Heart left ventricle (tissue), 16 donors: ENCODE results near the gene ASB13. TPM values are rescaled to one million over a fixed set of nuclear protein-coding genes. Genes with fewer than 3 reads are reported as not detected.
A peak's percentile ranks its signal among the peaks of the same experiment; 100 is the strongest.

Source experiments
- ATAC-seq, 4 donors: fragments of 200-7000 bp; cut with Tn5 transposase; one replicate each; pipeline ENCODE4 v1.9.1; 2020 to 2022; ENCODE audit warnings: moderate library complexity in 4 of 4, mild to moderate bottlenecking in 3 of 4, moderate number of reproducible peaks in 1 of 4
- DNase-seq, 5 donors: peaks; one replicate each; pipeline ENCODE4 v3.0.0-alpha.2; 2020
- H3K27ac ChIP-seq, 12 donors: fragments of 200-600 bp; sonication (generic) in 4 of 12; one replicate each; pipeline versions ENCODE4 v1.5.0 to v1.8.0; 2016 to 2022; ENCODE audit warnings: mild to moderate bottlenecking in 2 of 12
- H3K27me3 ChIP-seq, 9 donors: fragments of 200-600 bp; sonication (generic) in 2 of 9; one replicate each; pipeline versions ENCODE4 v1.5.1 to v1.8.0; 2016 to 2022; ENCODE audit warnings: mild to moderate bottlenecking in 3 of 9
- H3K36me3 ChIP-seq, 9 donors: fragments of 200-600 bp; sonication (generic) in 2 of 9; one replicate each; pipeline versions ENCODE4 v1.5.0 to v1.8.0; 2018 to 2022; ENCODE audit warnings: mild to moderate bottlenecking in 2 of 9
- H3K4me1 ChIP-seq, 12 donors: fragments of 200-600 bp; sonication (generic) in 4 of 12; one replicate each; pipeline versions ENCODE4 v1.5.0 to v1.8.0; 2016 to 2022; ENCODE audit warnings: mild to moderate bottlenecking in 3 of 12
- H3K4me3 ChIP-seq, 12 donors: fragments of 200-600 bp; sonication (generic) in 4 of 12; one replicate each; pipeline versions ENCODE4 v1.5.0 to v1.8.0; 2017 to 2022; ENCODE audit warnings: mild to moderate bottlenecking in 9 of 12, moderate library complexity in 4 of 12
- H3K9me3 ChIP-seq, 12 donors: fragments of 200-600 bp; sonication (generic) in 4 of 12; one replicate each; pipeline versions ENCODE4 v1.5.0 to v1.8.0; 2016 to 2022; ENCODE audit warnings: mild to moderate bottlenecking in 1 of 12
- POLR2A ChIP-seq, 2 donors: fragments of 450-650 bp; IDR thresholded peaks; one replicate each; pipeline ENCODE4 v1.6.1; 2017; ENCODE audit warnings: antibody characterized with exemption in 2 of 2, mild to moderate bottlenecking in 2 of 2, moderate library complexity in 2 of 2
- WGBS, 4 donors: extraction: QIAGEN DNeasy Blood & Tissue Kit in 2 of 4; methylation state at CpG; one replicate each; pipeline versions ENCODE4 v1.1.5 to v1.1.7; 2013 to 2018; 5-methylcytosine and 5-hydroxymethylcytosine counted together
- intact Hi-C, 10 donors: fragments of 100-400 bp; cut with DNase I; formaldehyde crosslinking; loops; one replicate each; pipeline versions ENCODE4 v1.11.1 to v1.14.2; 2022
- polyA plus RNA-seq, 2 donors: library from polyadenylated mRNA; stranded (reverse); fragments of 200-250 nt; gene quantifications; one replicate each; pipeline ENCODE4 v1.2.3, GENCODE V29; 2013
- total RNA-seq, 9 donors: library from RNA; depleted of rRNA in 2 of 9; stranded (reverse); fragments of >200 nt in 2 of 9; fragmentation: NEBNext Ultra II Directional in 3 of 9; extraction: Animal tissue kit (Norgen Biotek cat#: 25700) in 3 of 9; gene quantifications; one replicate each; pipeline versions ENCODE4 v1.1.0 to v1.2.4, GENCODE V29; 2016 to 2023
- TF ChIP-seq, protein P1 (sequence below), 12 donors: fragments of 200-600 bp; sonication (generic) in 4 of 12; IDR thresholded peaks; one replicate each; pipeline versions ENCODE4 v1.5.0 to v1.8.0; 2018 to 2022; ENCODE audit warnings: antibody characterized with exemption in 12 of 12, mild to moderate bottlenecking in 5 of 12
- donor health status: ischemic (EF 13 %, LVEDD 7.1; RV severe dilation, severe dysfunction).
- donor health status: healthy with polysubstance abuse.
- donor health status: DM: no; HTN: yes; CAD: no.
- donor health status: DM: no; HTN: no; CAD: no.
- donor health status: ischemic (EF 25% LVEDD 6.9; RV normal size, moderate dysfunction).
- donor health status: ischemic (EF 25% LVEDD 5.7; RV mildly dilated, moderate dysfunction).
- donor health status: healthy.
- donor health status: DM: yes; HTN: yes; CAD: no.
- donor health status: ischemic (EF 35%, LVEDD 5.7; RV mildly dilated, moderate dysfunction).
- donor health status: nonischemic (EF 11% LVEDD 7.7; RV severe dilation, severe dysfunction).
- donor health status: DM: yes; HTN: yes; CAD: no.
- donor health status: PGD.
- donor health status: ischemic (EF 29% LVEDD 5.4; RV normal size, mild dysfunction).
- donor health status: nonischemic (EF 23%, LVEDD 6.1; RV moderate dilation, normal function).

ASB13 gene
- total and polyA plus RNA-seq, 11 donors: 9.9 to 18.6 (median 13.3) TPM

DNA sequence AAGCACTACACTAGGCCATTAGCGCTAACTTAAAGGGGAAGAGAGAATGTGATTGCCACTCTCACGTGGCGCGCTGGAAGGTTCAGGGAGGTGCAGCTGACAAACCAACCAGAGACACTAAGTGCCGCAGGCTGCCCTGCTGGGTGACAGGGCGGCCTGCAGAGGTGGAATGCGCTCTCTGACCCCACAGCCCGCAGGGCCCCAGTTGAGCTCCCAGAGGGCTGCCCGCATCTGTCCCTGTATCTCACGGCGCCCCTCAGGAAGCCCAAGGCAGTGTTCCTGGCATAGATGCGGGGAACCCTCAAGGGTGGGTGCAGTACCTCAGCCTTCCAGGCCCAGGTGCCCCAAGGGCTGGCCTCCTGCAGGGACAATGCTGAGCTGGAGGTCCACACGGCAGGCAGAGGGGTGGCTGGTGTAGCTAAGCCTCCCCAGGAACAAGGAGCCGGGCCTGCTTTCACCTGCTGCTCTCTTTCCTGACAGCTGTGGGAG, 75.0 kb downstream of the ASB13 start:
- intact Hi-C loops: no loop called here
- H3K36me3 ChIP-seq: no peaks in the 10 kb centered on the region
- H3K4me3 ChIP-seq: no peak overlapping the region
- no peak for DNase-seq
- no peaks in the 10 kb centered on the region for H3K9me3 ChIP-seq
- WGBS, 4 donors: 89 to 96% (median 96%) methylated on average over 12 to 14 of the region's 14 CpGs
- no peak for TF ChIP-seq POLR2A (IDR thresholded peaks at IDR 0.05)
- TF ChIP-seq, protein P1, sequence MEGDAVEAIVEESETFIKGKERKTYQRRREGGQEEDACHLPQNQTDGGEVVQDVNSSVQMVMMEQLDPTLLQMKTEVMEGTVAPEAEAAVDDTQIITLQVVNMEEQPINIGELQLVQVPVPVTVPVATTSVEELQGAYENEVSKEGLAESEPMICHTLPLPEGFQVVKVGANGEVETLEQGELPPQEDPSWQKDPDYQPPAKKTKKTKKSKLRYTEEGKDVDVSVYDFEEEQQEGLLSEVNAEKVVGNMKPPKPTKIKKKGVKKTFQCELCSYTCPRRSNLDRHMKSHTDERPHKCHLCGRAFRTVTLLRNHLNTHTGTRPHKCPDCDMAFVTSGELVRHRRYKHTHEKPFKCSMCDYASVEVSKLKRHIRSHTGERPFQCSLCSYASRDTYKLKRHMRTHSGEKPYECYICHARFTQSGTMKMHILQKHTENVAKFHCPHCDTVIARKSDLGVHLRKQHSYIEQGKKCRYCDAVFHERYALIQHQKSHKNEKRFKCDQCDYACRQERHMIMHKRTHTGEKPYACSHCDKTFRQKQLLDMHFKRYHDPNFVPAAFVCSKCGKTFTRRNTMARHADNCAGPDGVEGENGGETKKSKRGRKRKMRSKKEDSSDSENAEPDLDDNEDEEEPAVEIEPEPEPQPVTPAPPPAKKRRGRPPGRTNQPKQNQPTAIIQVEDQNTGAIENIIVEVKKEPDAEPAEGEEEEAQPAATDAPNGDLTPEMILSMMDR (IDR thresholded peaks at IDR 0.05): no peak
- H3K27me3 ChIP-seq: peaks cover 0 to 5% (median 0%) of the 10 kb centered on the region in 9 donors
- peaks cover 0 to 42% (median 14%) of the 10 kb centered on the region in 12 donors for H3K4me1 ChIP-seq
- ATAC-seq: no peak
- no peak overlapping the region for H3K27ac ChIP-seq

DNA sequence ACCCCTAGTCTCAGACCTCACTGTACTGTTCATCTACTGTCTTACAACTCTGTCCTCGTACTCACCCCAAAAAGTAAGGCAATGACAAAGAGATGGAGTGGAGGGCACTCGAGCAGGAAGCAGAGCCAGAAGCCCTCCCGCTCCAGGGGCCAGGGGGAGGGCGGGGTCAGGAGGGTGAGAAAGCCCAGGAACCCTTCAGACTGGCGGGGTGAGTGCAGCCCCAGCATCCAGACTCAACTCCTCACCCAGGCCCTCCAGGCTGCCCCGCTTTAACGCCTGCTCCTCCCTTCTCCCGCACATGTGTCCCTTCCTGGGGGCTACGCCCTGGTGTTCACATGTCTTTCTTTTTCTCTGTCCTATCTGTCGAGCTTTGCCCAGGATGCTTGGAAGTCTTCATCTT, 75.6 kb downstream of the ASB13 start:
- Histone ChIP-seq H3K36me3 (no peaks in the 10 kb centered on the region), H3K27ac (no peak overlapping the region), H3K27me3 (peaks cover 0 to 5% (median 0%) of the 10 kb centered on the region in 9 donors), H3K4me3 (no peak overlapping the region), H3K4me1 (peaks cover 0 to 42% (median 12%) of the 10 kb centered on the region in 12 donors), H3K9me3 (no peaks in the 10 kb centered on the region)
- intact Hi-C loops: no loop called here
- TF ChIP-seq POLR2A (IDR thresholded peaks at IDR 0.05): no peak
- TF ChIP-seq, protein P1 (IDR thresholded peaks at IDR 0.05): no peak
- no peak for ATAC-seq
- DNase-seq: no peak
- WGBS, 4 donors: 87 to 94% (median 90%) methylated on average over 10 of the region's 10 CpGs

DNA sequence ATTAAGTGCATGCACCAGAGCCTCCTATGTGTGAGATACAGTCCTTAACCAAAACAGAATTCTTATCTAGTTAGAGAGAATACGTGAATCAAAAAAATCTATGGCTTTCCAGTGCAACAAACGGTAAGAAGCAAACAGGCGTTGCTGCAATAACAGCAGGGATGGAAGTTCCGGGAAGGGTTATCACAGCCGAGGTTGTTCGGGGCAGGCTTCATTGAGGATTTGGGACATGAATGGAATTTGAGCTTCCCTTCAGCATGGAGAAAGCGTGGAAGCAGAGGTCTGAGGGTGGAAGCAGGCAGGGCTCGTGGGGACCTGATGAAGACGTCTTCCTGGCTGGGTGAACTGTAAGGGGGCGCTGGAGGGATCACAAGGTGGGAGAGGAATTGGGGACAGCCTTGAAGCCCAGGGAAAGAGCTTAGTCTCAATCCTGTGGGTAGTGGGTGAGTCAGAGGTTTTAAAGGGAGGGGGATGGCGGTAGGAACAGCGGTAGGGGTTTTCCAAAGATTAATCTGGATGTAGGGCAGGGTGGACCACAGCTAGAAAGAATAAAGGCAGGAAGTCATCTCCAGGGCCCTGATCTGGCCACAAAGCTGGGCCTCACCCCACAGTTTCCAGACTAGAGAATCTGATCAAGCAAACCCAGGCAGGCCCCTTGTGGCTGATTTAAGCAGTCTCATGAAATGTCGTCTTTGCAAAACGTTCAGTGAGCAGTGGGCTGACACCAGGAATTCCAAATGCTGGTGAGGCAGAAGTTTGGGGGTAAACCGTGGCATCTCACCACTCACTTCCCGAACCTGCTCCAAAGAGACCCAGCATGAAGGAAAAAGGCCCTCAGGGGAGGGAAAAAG, 76.5 kb downstream of the ASB13 start:
- intact Hi-C loops: no loop called here
- DNase-seq: no peak
- Histone ChIP-seq H3K27ac (no peak overlapping the region), H3K36me3 (no peaks in the 10 kb centered on the region), H3K4me3 (no peak overlapping the region), H3K4me1 (peaks cover 0 to 47% (median 12%) of the 10 kb centered on the region in 12 donors), H3K27me3 (peaks cover 0 to 5% (median 0%) of the 10 kb centered on the region in 9 donors), H3K9me3 (no peaks in the 10 kb centered on the region)
- ATAC-seq: no peak
- WGBS, 4 donors: 81 to 86% (median 84%) methylated on average over 16 of the region's 16 CpGs
- TF ChIP-seq, protein P1 (IDR thresholded peaks at IDR 0.05): peak in 3 of 12 donors; percentile 6 to 22 (median 10)
- TF ChIP-seq POLR2A (IDR thresholded peaks at IDR 0.05): no peak

DNA sequence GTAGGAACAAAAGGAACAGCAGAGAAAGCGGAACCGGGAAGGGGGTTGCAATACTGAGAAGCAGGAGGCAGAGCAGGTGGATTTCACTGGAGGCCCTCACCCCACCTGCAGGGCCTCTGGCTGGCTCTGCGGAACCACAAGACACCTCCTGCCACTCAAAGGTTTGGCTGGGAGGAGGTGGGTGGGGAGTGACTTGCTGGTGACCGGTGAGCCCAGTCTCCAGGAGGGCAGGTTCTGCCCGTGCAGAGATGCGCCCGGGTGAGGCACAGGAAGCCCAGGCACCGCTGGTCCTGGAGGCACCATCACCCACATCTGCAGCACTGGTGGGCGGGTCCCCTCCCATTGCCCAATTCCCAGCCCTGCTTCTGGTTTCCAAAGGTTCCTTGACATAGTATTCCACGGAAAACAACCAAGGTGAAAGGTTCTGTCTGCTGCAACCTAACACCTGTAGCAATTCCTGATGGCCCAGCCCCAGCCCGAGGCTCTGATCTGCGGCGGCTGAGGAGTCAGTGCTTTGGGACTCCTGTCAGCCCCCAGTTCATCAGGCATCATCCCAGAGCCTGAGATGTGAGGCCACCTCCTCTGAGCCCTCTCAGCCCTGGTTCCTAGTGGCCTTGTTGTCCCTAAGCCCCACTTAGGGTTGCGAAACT, 77.3 kb downstream of the ASB13 start:
- intact Hi-C loops: no loop called here
- 91 to 96% (median 94%) methylated on average over 8 to 14 of the region's 14 CpGs for WGBS, 4 donors
- H3K27me3 ChIP-seq: peaks cover 0 to 5% (median 0%) of the 10 kb centered on the region in 9 donors
- ATAC-seq: no peak
- DNase-seq: no peak
- no peaks in the 10 kb centered on the region for H3K9me3 ChIP-seq
- no peak overlapping the region for H3K27ac ChIP-seq
- H3K4me3 ChIP-seq: no peak overlapping the region
- TF ChIP-seq POLR2A (IDR thresholded peaks at IDR 0.05): no peak
- TF ChIP-seq, protein P1 (IDR thresholded peaks at IDR 0.05): no peak
- H3K36me3 ChIP-seq: no peaks in the 10 kb centered on the region
- peaks cover 0 to 47% (median 12%) of the 10 kb centered on the region in 12 donors for H3K4me1 ChIP-seq
